Prostate gland (tissue), 2 donors: ENCODE results near the gene COL12A1.

Source experiments
- CTCF ChIP-seq, 4 experiments: fragments of 200-600 bp in 2 of 4; fragments of 450-650 bp in 2 of 4; sonication (generic) in 2 of 4; IDR thresholded peaks; 1 replicate in 3 of 4; 2 replicates in 1 of 4; pipeline ENCODE4 v1.5.1; 2016 to 2019; ENCODE audit warnings: antibody characterized with exemption in 4 of 4, mild to moderate bottlenecking in 2 of 4, moderate library complexity in 2 of 4
- POLR2A ChIP-seq: fragments of 450-650 bp; IDR thresholded peaks from one replicate; pipeline ENCODE4 v1.6.1; 2016; ENCODE audit warnings: antibody characterized with exemption, mild to moderate bottlenecking

- TF ChIP-seq POLR2A (no peak), CTCF (IDR thresholded peaks at IDR 0.05) (no peak)
These were observed 120.9 kb downstream of the COL12A1 start for GRCh38 chr6:75084872-75085381.
